Measurements from ENCODE around the gene MKNK2. TPM values are rescaled to one million over a fixed set of nuclear protein-coding genes. Genes with fewer than 3 reads are reported as not detected.

Gene MKNK2

Small RNAs within 50 kb of the gene (small RNA-seq; reads per million reads assigned to genes)
- gene AC007136.1: not detected

Measured in skeletal muscle satellite cell (primary cell).